Epithelial cell of esophagus (primary cell): ENCODE measurements around the gene DTNBP1.

Experiments
- DNase-seq: peaks from one replicate; pipeline ENCODE4 v3.0.0; 2010; ENCODE audit warnings: low read depth
- H3K4me3 ChIP-seq: 2 replicates; pipeline ENCODE4 v1.5.1; 2011; ENCODE audit warnings: mild to moderate bottlenecking, low read length, control low read depth
- TF ChIP-seq, protein P1 (sequence below): IDR thresholded peaks from 2 replicates; pipeline ENCODE4 v1.5.1; 2011; ENCODE audit warnings: low read depth, mild to moderate bottlenecking, low read length, control low read depth, inconsistent platforms; ENCODE audit not compliant: insufficient read depth; ENCODE audit errors: missing control alignments

DTNBP1 gene

GRCh38 chr6:15553736-15554294 is 109.0 kb downstream of the DTNBP1 start:
- no peak overlapping the region for H3K4me3 ChIP-seq
- DNase-seq: no peak
- TF ChIP-seq, protein P1, sequence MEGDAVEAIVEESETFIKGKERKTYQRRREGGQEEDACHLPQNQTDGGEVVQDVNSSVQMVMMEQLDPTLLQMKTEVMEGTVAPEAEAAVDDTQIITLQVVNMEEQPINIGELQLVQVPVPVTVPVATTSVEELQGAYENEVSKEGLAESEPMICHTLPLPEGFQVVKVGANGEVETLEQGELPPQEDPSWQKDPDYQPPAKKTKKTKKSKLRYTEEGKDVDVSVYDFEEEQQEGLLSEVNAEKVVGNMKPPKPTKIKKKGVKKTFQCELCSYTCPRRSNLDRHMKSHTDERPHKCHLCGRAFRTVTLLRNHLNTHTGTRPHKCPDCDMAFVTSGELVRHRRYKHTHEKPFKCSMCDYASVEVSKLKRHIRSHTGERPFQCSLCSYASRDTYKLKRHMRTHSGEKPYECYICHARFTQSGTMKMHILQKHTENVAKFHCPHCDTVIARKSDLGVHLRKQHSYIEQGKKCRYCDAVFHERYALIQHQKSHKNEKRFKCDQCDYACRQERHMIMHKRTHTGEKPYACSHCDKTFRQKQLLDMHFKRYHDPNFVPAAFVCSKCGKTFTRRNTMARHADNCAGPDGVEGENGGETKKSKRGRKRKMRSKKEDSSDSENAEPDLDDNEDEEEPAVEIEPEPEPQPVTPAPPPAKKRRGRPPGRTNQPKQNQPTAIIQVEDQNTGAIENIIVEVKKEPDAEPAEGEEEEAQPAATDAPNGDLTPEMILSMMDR: no peak

DNA sequence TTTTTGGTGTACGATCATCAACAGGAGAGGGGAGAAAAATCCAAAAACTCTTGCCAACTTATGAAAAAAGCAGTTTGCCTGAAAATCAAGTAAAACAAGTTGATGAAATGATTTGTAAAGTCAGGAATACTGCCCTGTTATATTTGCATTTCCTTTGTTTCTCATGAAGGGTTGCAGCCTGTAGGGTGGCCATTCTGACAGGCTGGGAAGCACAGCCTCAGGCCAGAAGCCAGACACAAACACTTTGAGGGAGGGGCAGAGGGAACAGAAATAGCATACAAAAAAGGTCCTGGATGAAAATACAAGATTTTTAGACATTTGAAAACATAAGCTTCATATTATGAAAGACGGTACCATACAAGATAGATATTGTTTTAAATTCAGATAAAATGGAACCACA is 109.8 kb downstream of the DTNBP1 start:
- no peak overlapping the region for H3K4me3 ChIP-seq

GRCh38 chr6:15551798-15552197 is 111.0 kb downstream of the DTNBP1 start:
- TF ChIP-seq, protein P1: no peak
- DNase-seq: no peak
- no peak overlapping the region for H3K4me3 ChIP-seq

More for the DNA sequence above, 109.8 kb downstream of the DTNBP1 start:
- no peak for DNase-seq
- TF ChIP-seq, protein P1: no peak

DNA sequence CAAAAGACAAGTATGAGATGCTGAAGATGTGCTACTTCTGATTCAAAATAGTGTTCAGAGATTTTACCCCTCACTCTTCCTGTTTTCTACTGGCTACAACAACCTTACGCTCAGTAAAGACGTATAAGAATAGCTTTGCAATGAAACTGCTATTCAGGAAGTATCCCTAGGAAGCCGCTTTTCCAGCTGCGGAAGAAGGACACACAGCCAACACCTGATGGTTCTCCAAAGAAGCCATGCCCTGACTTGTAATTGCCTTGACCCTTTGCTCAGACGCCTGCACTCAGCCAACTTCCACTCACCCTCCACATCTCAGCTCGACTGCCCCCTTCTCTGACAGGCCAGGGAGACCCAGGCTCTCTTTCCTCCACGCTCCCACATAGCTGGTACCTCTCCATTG is 111.6 kb downstream of the DTNBP1 start:
- no peak for DNase-seq
- no peak overlapping the region for H3K4me3 ChIP-seq
- TF ChIP-seq, protein P1: no peak

DNA sequence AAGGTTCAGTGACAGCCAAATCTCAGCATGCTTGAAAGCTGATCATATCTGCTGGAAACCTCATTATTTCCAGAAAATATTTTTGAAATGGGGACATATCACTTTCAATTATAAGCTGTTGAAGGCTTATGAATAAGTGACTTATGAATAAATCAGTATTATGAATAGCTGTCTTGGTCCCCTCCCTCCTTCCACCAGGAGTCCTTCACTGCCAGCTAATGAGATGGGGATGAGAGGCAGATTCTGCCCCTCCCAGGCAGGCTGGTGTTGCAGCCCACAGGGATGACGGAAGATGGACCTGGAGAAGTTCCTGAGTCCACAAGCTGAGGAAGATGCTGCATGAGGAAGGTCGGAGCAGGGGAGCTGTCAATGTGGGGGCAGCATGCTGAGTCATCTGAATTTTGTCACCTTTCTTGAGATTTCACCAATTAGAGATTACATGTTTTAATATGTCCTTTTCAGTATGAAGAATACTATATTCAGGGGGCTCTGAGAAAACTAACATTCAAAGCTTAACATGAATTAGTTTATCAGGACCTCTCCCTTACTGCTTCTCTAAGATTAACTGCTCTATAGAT is 112.2 kb downstream of the DTNBP1 start:
- H3K4me3 ChIP-seq: no peak overlapping the region
- DNase-seq: no peak
- TF ChIP-seq, protein P1: no peak

- DNase-seq: no peak
- TF ChIP-seq, protein P1: no peak
These were observed 113.5 kb downstream of the DTNBP1 start for GRCh38 chr6:15549371-15549770.

DNA sequence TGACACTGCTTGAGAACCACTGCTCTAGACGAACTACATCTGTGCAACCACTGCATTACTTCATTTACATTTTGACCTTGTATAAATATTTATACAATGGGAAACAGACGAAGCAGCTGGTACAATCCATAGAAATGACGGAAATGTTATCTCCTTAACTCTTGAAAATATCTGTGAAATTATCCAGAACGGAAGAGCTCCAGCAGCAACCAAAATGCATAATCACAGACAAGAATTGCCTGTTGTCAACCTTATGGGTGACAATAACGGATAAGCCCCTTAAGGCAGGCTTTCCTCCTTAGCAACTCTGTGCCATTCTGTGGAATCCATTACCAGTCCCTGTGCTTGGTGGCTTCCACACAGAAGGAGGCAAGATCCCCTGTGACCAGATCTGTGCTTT is 115.4 kb downstream of the DTNBP1 start:
- DNase-seq: no peak
- no peak overlapping the region for H3K4me3 ChIP-seq
- TF ChIP-seq, protein P1: no peak

More at GRCh38 chr6:15549371-15549770, 113.5 kb downstream of the DTNBP1 start:
- no peak overlapping the region for H3K4me3 ChIP-seq
